Measurements from ENCODE around the gene GRB10.

GRB10 gene

DNA sequence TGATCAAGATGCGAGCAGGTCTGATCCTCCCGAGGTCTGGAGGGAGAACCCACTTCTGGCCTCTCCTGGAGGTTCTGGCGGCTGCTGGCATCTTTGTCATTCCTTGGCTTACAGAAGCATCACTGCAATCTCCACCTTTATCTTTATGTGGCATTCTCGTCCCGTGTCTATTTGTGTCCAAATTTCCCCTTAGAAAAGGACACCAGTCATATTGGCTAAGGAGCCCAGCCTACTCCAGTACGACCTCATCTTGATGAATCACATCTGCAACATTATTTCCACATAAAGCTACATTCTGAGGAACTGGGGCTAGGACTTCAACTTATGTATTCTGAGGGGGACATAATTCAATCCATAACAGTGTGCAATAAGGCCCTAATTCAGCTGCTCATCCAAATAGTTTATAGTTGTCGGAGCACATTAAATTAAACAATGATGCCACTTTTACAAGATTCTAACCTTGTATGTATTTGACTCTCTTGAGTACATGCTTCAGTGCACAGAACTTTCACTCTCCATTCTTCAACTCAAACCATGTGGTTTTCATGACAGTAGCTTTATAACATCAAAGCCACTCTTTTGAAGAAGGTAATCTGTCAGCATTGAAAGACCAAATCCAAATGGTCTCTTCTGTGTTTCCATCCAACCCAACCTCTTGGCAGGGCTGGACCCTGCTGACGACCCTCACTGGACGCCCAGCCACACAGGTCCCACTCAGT is 131.3 kb downstream of the GRB10 start:
- DNase-seq, result no peak

DNA sequence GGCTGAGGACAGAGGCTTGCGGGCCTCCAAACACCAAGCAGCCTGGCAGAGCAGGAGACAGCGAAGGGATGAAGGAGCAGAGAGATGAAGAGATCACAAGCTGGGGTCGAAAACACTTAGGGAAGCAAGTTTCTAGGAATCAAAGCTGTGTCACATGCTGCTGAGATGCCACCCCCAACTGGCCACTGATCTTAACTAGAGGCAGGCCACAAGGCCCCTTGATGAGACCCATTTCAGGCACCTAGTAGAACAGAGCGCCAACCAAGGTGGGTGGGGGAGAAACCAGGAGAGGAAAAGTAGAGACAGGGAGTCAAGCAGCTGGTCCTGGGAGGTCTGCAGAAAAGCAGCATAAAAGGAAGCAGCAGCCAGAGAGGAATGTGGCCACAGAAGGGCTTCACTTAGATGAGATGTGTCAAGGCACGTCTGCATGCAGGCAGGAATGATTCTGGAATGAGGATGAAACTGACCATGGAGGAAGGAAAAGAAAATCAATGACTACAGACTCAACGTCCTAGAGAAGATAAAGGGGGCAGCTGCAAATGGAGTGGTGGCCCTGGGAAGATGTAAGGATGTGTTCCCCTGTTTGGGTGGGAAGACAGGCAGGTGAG is 132.5 kb downstream of the GRB10 start:
- no peak for DNase-seq

DNA sequence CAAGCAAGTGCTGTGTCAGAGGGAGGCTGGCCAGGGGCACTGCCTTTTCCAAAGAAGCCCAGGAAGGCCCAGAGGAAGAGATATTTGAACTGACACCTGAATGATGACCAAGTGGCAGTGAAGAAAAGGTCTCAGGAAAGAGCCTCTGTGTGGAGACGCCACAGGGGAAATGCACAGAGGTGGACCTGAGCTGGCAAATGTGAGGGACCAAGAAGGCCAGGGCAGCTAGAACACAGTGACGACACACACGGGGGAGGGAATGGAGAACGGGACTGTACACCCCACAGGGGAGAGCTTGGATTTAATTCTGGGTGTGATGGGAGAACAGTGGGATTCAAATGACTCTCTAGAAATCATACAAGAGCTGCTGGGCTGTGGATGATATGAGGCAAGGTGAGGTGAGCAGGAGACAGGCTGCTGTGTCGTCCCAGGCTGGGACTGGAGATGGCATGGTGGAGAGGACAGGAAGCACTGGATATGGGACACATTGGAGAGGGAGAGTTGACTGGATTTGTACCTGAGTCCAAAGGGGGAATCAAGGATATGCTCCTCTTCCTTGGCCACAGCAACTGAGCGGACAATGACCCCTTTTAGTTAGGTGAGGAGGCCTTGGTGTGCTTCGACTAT is 133.3 kb downstream of the GRB10 start:
- DNase-seq, result no peak

DNA sequence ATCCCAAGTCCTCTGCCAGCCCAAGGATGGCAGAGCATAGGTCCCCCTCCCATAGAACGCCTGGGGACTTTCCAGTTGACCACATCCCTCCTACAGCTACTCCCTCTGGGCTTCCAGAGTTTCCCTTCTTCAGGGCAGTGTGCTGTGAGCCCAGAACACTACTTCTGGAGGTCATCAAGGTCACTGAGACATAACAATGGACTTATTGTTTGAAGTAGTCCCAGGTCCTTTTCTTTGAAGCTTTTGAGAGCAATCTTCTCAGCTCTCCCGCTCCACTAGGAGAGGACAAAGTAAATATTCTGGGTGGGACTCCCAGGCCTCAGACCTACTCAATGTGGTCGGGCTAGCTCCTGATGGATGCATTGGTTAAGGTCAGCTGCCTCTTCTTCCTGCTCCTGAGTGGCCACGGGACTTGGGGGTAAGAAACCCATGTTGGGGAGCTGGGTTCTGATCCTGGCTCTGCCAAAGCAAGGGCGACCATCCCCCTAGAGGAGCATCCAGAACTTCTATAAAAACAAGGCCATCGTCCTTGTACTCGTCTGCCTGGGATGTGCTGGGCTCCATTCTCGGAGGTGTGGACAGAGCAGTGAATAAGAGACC is 134.0 kb downstream of the GRB10 start:
- DNase-seq, result no peak

DNA sequence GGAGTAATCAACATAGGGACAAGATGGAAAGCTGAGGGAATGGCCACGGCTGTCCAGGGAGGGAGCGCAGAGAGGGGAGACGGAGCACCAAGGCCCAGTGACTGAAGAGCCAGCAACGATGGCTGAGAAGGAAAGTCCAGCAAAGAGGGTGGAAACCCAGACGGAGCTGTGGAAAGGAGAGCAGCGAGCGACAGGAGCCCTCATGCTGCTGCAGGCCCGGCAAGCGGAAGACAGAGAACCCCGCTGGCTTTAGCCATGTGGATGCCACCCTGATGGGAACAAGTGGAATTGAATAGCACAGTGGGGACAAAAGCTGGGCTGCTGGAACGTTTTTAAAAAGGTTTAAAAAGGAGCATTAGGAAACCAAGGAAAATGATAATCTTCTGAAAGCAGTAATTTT is 134.6 kb downstream of the GRB10 start:
- no peak for DNase-seq

DNA sequence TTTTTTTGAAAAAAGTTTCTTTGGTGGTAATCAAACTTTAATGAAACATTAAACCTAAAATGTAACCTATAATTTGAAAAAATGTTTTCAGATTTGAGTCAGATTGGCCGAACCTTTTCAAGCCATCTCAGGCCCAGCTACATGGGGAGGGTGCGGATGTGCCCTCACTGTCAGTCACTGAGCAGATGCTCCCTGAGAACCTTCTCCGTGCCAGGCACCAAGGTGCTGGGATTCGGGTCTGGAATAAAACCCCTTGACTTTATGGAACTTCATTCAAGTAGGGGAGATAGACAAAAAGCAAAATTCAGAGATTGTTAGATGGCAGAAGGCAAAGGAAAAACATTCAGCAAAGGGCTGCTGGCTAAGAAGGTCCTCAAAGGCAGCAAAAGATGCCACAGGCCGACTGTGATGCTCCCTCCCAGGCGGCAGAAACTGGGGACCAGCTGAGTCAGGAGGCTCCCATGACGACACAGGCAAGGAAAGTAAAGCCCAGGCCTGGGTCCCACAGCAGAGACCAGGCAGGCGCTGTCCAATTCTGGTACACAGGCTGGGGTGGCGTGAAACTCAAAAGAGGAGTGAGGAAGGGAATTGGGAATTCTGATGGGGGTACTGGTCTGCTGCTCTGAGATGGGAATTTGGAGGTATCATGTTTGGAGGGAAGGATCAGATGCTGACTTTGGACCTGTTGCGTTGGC is 135.3 kb downstream of the GRB10 start:
- DNase-seq, result no peak

DNA sequence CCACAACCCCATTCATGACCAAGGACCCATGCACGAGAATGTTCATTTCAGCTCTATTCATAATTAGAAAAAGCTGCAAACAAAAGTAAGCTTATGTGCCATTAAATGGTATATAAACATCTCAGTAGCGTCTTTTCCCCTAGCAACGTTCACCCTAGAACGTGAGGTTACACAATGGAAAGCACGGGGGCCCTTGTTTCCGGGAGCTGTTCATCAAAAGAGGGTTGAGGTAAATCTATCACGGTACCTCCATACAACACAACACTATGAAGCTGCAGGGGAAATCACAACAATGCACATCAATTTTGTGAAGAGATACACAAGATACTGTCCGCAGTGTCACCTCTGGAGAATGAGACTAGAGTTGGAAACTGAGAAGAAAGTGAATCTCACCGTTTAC is 136.6 kb downstream of the GRB10 start:
- no peak for DNase-seq

DNA sequence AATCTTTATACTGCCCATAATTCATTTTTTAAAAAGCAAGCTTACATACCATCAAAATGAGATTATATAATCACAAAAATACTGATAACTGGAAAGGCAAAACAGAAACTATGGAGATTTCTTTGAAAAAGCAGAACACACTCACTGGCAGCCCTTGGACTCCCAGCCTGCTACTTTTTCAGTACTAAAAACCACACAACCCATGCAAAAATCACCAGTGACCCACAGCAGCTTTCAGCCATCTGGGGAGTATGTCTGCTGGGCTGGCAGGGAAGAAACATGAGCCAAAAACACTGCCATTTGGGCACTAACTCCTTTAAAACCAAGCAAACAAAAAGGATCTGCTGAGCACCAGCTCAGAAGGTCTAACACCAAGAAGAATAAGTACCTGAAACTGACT is 137.5 kb downstream of the GRB10 start:
- no peak for DNase-seq

DNA sequence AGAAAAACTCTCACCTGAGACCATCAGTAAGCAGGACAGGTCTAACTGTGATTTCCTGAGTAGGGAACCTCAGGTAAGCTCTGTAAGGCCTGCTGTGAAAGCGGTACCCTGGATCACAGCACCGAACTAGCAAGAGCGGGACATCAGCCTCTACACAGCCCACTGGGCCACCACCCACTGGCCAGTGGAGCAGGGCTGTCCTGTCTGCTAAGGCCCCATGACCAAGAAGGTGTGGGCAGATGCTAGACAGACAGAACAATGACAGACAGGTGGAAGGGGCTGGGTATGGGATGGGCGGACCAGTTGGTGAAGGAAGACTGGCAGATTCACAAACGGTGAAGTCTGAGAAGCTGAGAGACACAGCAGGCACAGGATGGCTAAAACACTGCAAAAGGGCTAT is 138.1 kb downstream of the GRB10 start:
- DNase-seq, result no peak

DNA sequence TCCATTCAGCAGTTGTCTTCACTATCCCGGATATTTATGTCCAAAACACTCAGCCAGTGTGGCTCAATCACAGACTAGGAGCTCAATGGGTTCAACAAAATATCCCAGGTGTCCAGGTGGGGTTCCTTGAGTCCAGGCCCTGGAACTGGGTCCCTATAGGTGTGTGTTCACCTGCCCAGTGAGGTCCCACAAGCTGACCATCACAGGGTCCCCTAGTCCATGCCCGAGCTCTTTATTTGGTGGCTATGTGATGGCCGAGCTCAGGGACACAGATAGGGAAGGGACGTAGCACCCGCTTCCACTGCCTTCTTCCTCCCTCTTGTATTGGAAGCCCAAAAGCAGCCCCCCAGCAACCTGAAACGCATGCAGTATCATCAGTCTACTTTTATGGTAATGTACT is 138.6 kb downstream of the GRB10 start:
- no peak for DNase-seq

DNA sequence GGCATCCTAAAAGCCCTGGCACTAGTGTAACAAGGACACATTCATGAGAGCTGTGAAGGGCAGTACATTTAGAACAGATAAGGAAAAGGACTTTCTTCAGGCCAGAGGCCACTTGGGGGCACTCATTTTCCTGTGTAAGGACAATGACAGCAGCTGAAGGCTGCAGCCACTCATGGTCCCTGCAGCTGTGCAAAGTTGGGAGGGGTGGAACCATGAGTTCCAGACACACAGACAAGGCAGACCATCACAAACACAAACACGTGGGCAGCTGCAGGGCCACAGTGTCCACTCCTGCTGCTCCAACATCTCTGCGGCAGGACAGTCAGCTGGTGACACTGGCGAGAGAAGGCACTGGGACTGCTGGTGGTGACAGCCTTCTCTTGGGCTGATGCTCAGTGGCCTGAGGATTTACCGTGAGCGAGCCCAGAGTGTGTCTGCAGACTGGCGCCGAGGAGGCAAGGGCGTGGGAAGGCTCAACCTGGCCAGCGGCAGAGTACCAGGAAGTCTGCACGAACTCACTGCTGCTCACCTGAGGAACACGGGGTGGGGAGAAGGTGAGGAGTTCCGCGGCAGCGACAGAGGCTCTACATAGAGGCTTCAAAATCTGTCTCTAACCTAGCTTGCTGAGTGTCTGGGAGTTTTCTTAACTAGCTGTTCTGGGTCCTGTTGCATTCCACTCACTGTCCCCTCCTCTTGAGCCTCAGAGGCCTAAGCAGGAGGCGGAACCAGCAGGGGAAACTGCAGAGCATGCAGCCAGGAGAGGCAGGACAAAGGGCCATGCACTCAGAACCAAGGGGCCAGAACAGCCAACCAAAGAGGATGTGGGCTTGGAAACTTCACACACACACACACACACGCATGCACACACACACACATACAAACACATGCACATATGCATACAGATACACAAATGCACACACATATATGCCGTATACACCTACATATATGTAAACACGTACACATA is 141.0 kb downstream of the GRB10 start:
- DNase-seq, result no peak

DNA sequence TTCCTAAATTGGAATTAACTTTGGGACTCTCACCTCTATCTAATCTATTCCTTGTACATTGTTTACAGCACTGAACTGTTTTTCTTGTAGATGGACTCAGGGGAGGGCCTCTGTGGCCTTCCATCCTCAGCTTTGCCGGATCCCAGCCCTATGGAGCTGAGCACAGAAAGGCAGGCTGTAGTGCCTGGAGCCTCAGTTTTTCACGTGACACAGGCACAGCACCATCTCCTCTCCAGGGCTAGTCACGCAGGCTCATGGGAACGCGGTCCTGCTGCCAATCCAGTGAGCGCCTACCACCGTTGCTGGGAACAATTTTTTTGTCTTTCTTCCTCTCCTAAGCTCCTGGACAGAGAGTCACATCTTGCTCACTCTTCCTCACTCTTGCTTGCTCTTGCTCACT is 141.9 kb downstream of the GRB10 start:
- no peak for DNase-seq

DNA sequence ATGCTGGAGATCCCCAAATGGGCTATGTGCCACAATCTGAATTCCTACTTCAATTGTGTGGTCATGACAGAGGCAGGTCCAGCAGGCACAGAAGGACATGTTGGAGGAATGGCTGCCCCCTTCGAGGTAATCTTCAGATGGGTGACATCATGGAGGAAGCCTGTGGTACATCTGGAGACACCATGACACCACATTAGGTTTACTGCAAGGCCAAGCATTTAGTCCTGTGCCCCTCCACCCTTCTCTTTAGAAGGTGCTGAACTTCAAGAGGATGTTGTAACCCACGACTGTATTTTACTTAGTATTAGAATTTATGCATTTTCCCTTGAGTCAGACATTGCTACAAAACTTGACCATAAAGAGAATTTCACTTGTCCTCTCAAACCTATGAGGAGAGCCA is 142.4 kb downstream of the GRB10 start:
- DNase-seq, result no peak

DNA sequence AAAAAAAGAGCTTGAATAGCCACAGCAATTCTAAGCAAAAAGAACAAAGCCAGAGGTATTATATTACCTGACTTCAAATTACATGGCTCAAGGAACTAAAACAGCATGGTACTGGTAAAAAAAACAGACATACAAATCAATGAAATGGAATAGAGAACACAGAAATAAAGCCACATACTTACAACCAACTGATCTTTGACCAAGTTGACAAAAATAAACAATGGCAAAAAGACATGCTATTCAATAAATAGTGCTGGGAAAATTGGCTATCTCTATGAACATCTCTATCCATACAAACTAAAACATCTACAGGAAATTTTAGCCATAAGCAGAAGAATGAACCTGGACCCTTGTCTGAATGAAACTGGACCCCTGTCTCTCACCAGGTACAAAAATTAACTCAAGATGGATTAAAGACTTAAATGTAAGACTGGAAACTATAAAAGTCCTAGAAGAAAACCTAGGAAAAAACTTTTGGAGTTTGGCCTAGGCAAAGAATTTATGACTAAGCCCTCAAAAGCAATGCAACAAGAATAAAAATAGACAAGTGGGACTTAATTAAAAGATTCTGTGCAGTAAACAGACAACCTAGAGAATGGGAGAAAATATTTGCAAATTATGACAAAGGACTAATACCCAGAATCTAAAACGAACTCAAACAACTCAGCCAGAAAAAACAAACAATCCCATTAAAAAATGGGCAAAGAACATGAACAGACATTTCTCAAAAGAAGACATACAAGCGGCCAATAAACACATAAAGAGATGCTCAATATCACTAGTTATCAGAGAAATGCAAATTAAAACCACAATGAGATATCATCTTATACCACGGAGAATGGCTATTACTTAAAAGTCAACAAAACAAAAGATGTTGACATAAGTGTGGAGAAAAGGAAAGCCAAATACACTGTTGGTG is 144.7 kb downstream of the GRB10 start:
- no peak for DNase-seq

DNA sequence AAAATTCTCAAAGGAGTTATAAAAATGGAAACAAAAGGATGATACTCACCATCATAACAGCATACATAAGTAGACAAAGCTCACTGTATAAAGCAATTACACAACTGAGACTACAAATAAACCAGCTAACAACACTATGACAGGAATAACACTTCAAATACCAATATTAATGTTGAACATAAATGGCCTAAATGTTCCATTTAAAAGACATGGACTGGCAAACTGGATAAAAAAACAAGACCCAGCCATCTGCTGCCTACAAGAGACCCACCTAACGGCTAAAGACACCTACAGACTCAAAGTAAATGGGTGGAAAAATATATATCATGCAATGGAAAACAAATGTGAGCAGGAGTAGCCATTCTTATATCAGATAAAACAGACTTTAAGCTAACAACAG is 148.3 kb downstream of the GRB10 start:
- DNase-seq, result no peak

DNA sequence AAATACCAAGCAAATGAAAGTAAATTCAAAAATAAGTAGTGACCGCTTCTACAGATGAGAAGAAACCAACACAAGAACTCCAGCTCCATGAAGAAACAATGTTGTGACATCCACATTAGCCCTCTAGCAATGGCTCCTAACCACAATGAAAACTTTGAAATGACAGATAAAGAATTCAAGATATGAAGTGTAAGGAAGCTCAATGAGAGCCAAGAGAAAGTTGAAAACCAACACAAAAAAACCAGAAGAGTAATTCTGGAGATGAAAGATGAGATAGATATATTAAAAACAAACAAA is 149.3 kb downstream of the GRB10 start:
- DNase-seq, result no peak

DNA sequence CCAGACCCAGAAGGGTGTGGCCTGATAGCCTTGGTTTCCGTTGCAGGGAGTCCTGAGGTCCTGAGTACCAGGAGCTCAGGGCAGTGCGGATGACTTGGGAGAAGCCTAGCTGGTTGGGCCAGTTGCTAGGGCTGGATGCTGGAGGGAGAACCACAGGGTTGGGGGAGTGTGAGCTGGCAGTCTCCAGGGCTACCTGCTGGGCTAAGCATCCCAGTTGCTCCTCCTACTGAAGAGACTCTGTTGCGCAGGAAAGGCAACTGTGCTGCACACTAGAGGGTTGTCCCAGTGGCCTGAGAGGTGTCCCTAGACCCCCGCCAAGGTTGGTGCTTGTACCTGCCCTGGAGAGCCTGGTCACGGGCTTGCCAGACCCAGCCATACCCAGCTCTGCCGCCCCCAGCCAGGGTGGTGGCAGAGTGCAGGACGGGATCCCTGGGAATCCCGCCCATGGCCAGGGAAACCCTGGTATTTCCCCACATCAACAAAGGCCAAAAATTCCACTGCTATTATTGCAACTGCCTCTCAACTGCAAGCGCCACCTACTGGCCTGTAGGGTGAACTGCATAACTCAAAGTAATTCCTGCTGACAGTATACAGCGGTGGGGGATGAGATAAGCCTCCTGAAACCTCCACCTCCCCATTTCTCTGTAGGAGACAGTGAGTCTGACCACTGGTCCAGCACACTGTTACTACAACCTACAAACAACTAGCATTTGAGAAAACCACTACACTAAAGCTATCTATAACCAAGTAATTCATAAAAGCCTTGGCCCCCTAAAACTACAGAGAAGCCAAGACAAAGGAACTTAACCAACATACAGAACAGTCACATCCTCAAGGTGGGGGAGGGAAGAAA is 149.9 kb downstream of the GRB10 start:
- peak; percentile 68 for DNase-seq

DNA sequence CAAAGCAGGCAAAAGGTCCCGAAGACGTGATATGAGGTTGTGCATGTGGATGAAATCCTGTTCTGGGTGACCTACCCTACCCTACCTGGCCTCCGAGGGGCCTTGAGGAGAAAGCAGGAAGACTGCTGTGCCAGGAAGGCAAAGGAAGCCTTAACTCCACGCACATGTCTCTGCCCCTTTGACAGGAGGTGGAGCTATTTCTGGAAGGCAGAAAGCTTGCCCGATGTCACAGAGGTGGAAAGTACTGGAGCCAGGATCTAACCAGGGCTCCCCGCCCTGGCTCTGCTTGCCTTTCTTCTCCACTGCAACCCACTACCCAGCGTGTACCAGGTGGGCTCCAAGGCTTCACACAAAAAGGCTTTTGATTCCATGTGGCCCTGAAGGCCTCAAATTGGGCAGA is 151.1 kb downstream of the GRB10 start:
- DNase-seq, result no peak

DNA sequence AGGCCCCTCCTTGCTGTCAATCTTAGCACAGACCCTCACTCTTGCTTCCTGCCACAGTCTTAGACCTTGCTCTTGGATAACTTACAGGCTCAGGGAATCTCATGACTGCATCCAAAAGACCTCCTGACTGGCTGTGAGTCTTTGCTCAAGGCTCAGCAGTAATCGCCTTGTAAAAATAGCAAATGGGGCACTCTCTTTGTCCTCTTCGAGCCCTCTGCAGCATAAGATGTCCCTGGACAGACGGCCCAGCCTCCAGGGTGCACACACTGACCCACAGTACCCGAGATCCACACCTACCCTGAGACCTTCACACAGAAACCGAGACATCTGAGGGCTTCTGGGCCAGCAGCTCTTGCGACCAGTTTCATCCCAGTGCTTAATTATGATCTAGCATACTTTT is 151.6 kb downstream of the GRB10 start:
- no peak for DNase-seq

DNA sequence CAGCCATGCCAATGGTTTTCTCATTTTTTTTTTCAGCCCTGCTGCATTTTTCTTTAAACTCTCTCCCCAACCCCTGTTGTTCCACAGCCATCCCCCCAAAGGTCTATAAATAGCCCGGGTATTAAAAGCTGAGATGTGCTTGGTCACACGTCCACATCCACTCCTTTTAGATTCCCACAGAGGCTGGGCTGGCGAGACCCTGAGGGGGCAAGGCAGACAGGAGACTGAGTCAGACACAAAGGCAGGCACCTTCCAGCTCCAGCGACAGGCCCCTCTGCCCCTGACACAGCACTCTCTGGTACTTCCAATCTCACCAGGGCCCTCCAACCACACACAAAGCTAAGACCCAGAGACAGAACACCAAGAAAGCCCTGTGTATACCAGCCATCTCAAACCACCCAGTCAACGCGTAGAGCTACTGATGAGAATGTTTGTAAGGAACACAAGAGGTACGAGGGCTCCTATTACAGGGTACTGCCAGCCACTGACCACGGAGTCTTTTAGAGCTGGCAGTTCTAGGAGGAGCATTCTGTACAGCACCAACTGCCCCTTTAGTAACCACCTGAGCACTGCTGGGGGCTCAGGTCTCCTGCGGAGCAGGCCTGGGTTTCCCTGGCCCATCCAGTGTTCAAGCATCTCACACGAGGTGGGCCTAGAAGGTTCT is 153.3 kb downstream of the GRB10 start:
- no peak for DNase-seq

Measured in CD4-positive, alpha-beta T cell treated with Interleukin-12 subunit alpha and Interleukin-12 subunit beta, for 1 hour (primary cell).